HG02571 (cell line): ENCODE results near the gene C4A.
"Not testable (repeated sequence)": the region's sequence is repeated elsewhere in the genome, so short reads cannot be mapped to it uniquely, and the experiment has no call there.

Experiments used
- ATAC-seq: cut with Tn5 transposase; IDR thresholded peaks from one replicate; pipeline ENCODE4 v1.9.1; 2021; ENCODE audit warnings: mild to moderate bottlenecking, moderate library complexity; ENCODE audit not compliant: unreplicated experiment

The C4A gene

GRCh38 chr6:32047539-32047854 lies 65.6 kb downstream of the C4A start:
- no peak for ATAC-seq

GRCh38 chr6:32047855-32048766 lies 66.3 kb downstream of the C4A start:
- ATAC-seq = no peak

GRCh38 chr6:32049149-32049548 lies 67.3 kb downstream of the C4A start:
- not testable (repeated sequence) for ATAC-seq

GRCh38 chr6:32049736-32050135 lies 67.9 kb downstream of the C4A start:
- not testable (repeated sequence) for ATAC-seq

- ATAC-seq = no peak
These were observed 68.7 kb downstream of the C4A start for GRCh38 chr6:32050562-32050961.
